ENCODE data around the gene CSDE1. TPM values are rescaled to one million over a fixed set of nuclear protein-coding genes. Genes with fewer than 3 reads are reported as not detected.

The CSDE1 gene
- total and polyA plus RNA-seq, 5 donors: 227 to 819 (median 731) TPM

Other genes starting within 250 kb of the CSDE1 start
- 10 to 100 TPM; 17.8 to 23.2 (median 18.5) TPM for gene TRIM33, start 246.8 kb downstream of the CSDE1 start, total RNA-seq
- gene TRIM33, start 246.8 kb downstream of the CSDE1 start, polyA plus RNA-seq: 5.2 TPM
- gene BCAS2, start 176.4 kb downstream of the CSDE1 start, total RNA-seq: 10 to 100 TPM; 33.0 to 36.0 (median 33.8) TPM
- 40.1 TPM for gene BCAS2, start 176.4 kb downstream of the CSDE1 start, polyA plus RNA-seq
- gene DENND2C, start 87.9 kb downstream of the CSDE1 start, total RNA-seq: 1 to 10 TPM; 2.2 to 3.7 (median 2.6) TPM
- 1.5 TPM for gene DENND2C, start 87.9 kb downstream of the CSDE1 start, polyA plus RNA-seq
- not detected for gene AMPD1, start 62.4 kb downstream of the CSDE1 start, total RNA-seq
- gene AMPD1, start 62.4 kb downstream of the CSDE1 start, polyA plus RNA-seq: not detected
- gene NRAS, start 41.2 kb downstream of the CSDE1 start, total RNA-seq: 10 to 100 TPM in 1 of 4 donors, 1 to 10 TPM in 3; 7.3 to 12.8 (median 8.9) TPM
- 4.8 TPM for gene NRAS, start 41.2 kb downstream of the CSDE1 start, polyA plus RNA-seq
- 10 to 100 TPM; 31.3 to 36.9 (median 34.7) TPM for gene SIKE1, start 22.7 kb upstream of the CSDE1 start, total RNA-seq
- 17.9 TPM for gene SIKE1, start 22.7 kb upstream of the CSDE1 start, polyA plus RNA-seq
- not detected for gene SYCP1, start 96.9 kb upstream of the CSDE1 start, total RNA-seq
- not detected for gene SYCP1, start 96.9 kb upstream of the CSDE1 start, polyA plus RNA-seq

All from right cardiac atrium (tissue), 5 donors.